NOMO-1 treated with DMSO at 0.1 percent for 48 hours (cell line): ENCODE measurements around the gene HOXB4.

Source experiments
- DNase-seq: peaks from one replicate; lab custom pipeline; 2025; ENCODE audit not compliant: unreplicated experiment; lab: John Stamatoyannopoulos, UW

HOXB4 gene

GRCh38 chr17:48590607-48591161 lies 12.5 kb upstream of the HOXB4 start:
- DNase-seq = no peak

- no peak for DNase-seq
Measured at GRCh38 chr17:48589831-48590606, 11.9 kb upstream of the HOXB4 start, which contains the start of gene HOXB3. Gene HOXB3 (minus strand): TSS chr17:48590241. CDS start chr17:48552474, 37,767 bp downstream.

GRCh38 chr17:48589060-48589830 lies 11.1 kb upstream of the HOXB4 start:
- DNase-seq = no peak

- DNase-seq = no peak
Measured at GRCh38 chr17:48588528-48588927, 10.4 kb upstream of the HOXB4 start.

GRCh38 chr17:48588074-48588415 lies 9.9 kb upstream of the HOXB4 start:
- DNase-seq = no peak

- no peak for DNase-seq
Measured at GRCh38 chr17:48587276-48588073, 9.3 kb upstream of the HOXB4 start.

- no peak for DNase-seq
Measured at GRCh38 chr17:48586355-48587258, 8.5 kb upstream of the HOXB4 start.

GRCh38 chr17:48584223-48584741 lies 6.1 kb upstream of the HOXB4 start:
- no peak for DNase-seq

- DNase-seq = no peak
Measured at GRCh38 chr17:48583708-48584222, 5.6 kb upstream of the HOXB4 start.

GRCh38 chr17:48582750-48583069 lies 4.6 kb upstream of the HOXB4 start:
- DNase-seq = no peak

- no peak for DNase-seq
Measured at GRCh38 chr17:48579760-48580554, 1.8 kb upstream of the HOXB4 start.

- DNase-seq = no peak
Measured at GRCh38 chr17:48579471-48579759, 1.3 kb upstream of the HOXB4 start.

GRCh38 chr17:48578616-48579470 lies 693 bp upstream of the HOXB4 start:
- no peak for DNase-seq

GRCh38 chr17:48577330-48577945 lies 712 bp downstream of the HOXB4 start:
- DNase-seq = no peak

- DNase-seq = no peak
Measured at GRCh38 chr17:48576479-48577309, 1.5 kb downstream of the HOXB4 start.

GRCh38 chr17:48575673-48576478 lies 2.3 kb downstream of the HOXB4 start:
- DNase-seq = no peak
